LNCaP clone FGC (cell line): Measurements from ENCODE around the gene CHST8.

Source experiments
- DNase-seq: peaks from one replicate; pipeline ENCODE4 v3.0.0-alpha.2; 2011; ENCODE audit warnings: low read depth
- H3K4me3 ChIP-seq: 2 replicates; pipeline ENCODE4 v1.5.1; 2011; ENCODE audit warnings: mild to moderate bottlenecking, low read depth, low read length, control low read depth
- TF ChIP-seq, protein P1 (sequence below): IDR thresholded peaks from 2 replicates; pipeline ENCODE4 v1.5.1; 2012; ENCODE audit warnings: mild to moderate bottlenecking; ENCODE audit not compliant: control insufficient read depth, insufficient read depth; ENCODE audit errors: extremely low read depth

CHST8 gene

GRCh38 chr19:33726756-33727155, 105.0 kb downstream of the CHST8 start:
- TF ChIP-seq, protein P1, sequence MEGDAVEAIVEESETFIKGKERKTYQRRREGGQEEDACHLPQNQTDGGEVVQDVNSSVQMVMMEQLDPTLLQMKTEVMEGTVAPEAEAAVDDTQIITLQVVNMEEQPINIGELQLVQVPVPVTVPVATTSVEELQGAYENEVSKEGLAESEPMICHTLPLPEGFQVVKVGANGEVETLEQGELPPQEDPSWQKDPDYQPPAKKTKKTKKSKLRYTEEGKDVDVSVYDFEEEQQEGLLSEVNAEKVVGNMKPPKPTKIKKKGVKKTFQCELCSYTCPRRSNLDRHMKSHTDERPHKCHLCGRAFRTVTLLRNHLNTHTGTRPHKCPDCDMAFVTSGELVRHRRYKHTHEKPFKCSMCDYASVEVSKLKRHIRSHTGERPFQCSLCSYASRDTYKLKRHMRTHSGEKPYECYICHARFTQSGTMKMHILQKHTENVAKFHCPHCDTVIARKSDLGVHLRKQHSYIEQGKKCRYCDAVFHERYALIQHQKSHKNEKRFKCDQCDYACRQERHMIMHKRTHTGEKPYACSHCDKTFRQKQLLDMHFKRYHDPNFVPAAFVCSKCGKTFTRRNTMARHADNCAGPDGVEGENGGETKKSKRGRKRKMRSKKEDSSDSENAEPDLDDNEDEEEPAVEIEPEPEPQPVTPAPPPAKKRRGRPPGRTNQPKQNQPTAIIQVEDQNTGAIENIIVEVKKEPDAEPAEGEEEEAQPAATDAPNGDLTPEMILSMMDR: no peak
- no peak for DNase-seq

DNA sequence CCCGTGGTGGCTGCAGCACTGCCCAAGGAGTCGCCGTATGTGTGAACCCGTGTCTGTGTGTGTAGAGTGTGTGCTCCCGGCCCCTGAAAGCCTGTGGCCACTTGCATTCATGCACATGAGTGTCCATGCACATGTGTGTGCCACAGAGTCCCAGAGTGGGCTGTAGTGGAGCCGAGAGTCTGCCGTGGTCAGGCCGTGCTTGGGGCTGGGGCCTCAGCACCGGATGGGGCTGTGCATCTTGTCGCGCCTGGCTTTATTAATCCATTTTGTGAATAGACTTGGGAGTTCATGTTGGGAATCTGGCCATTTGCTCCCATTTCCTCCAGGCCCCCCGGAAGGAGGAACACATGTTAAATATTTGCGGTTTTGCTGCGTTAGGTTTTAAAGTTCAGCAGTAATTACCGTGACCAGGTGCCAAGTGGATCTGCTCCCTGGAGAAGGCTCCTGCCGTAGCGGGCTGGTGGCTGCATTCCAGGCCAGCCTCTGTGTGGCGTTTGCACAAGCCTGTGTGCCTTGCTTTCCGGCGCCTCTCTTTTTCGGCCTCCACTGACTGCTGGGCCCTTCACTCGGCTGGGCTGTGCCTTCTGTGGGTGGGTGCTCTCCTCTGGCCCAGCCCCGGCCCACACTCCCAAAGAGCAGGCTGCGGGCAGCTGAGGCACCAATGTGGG, 105.7 kb downstream of the CHST8 start:
- DNase-seq: peak; percentile 1
- TF ChIP-seq, protein P1: no peak
- H3K4me3 ChIP-seq: no peak overlapping the region

More at GRCh38 chr19:33726756-33727155, 105.0 kb downstream of the CHST8 start:
- no peak overlapping the region for H3K4me3 ChIP-seq

GRCh38 chr19:33728141-33728540, 106.4 kb downstream of the CHST8 start:
- DNase-seq: no peak
- TF ChIP-seq, protein P1: no peak
- no peak overlapping the region for H3K4me3 ChIP-seq

GRCh38 chr19:33730858-33731607, 109.3 kb downstream of the CHST8 start:
- TF ChIP-seq, protein P1: no peak
- DNase-seq: no peak
- no peak overlapping the region for H3K4me3 ChIP-seq

DNA sequence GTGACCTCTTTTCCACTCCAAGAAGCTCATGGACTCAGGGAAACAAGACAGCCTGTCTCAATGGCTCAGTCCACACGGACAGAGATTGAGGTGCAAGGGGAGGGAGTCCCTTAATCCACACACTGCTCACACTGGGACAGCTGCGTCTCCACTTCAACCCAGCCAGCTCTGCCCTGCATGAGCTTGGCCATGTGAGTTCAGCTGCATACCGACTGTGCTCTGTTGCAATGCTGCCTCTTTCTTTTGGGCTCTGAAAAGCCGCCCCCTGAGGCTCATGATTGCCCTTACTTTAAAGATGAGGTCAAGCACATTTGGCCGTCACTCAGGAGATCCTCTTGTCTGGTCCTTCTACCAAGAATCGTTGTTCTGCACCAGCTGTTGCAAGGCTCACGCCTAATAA, 110.1 kb downstream of the CHST8 start:
- no peak overlapping the region for H3K4me3 ChIP-seq
- no peak for DNase-seq
- TF ChIP-seq, protein P1: no peak

DNA sequence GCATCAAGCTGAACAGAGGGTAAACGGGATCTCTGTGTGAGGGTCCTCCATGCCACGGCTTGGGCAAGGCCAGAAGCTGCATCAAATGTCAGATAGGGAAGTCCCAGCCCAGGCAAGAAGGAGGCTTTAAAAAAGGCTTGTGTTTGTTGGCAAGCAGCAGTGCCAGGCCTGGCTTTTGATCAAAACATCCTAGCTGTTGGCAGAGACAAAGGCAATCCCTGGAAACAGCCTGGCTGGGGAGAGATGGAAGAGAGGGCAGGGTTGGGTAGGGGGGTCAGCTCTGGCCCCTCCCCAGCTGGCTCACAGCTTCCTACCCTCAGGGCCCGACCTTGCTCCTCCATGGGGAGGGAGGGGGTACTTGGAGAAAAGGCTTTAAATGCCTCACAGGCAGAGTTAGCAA, 113.2 kb downstream of the CHST8 start:
- H3K4me3 ChIP-seq: no peak overlapping the region
- DNase-seq: peak; percentile 68
- TF ChIP-seq, protein P1: no peak
